Panc1 (cell line): Measurements from ENCODE around the gene NFKB1. TPM values are rescaled to one million over a fixed set of nuclear protein-coding genes. Genes with fewer than 3 reads are reported as not detected.

Source experiments
- ATAC-seq: fragments of 200-7000 bp; cut with Tn5 transposase; 2 replicates; pipeline ENCODE4 v1.9.1; 2020; ENCODE audit warnings: mild to moderate bottlenecking, moderate library complexity
- BruUV-seq: library from RNA; stranded (reverse); fragments of 400-500 nt; replicated peaks from 2 replicates; lab custom pipeline; 2021; lab: Mats Ljungman, UMichigan
- CTCF ChIA-PET: fragments of 300-600 bp; sonication (Branson Sonifier 250); formaldehyde crosslinking; loops from one replicate; lab custom pipeline; 2022; ENCODE audit warnings: antibody characterized with exemption; lab: Charles Lee
- POLR2A ChIA-PET: fragments of 300-600 bp; sonication (Branson Sonifier 250); formaldehyde crosslinking; loops from one replicate; lab custom pipeline; 2022; ENCODE audit warnings: antibody characterized with exemption; lab: Charles Lee
- DNase-seq: peaks from one replicate; pipeline ENCODE4 v3.0.0-alpha.2; 2010; ENCODE audit warnings: low read depth, low spot score
- H3K27ac ChIP-seq: 2 replicates; pipeline ENCODE4 v1.5.1; 2011; ENCODE audit warnings: mild to moderate bottlenecking, low read length, inconsistent platforms
- H3K27me3 ChIP-seq: fragments of 200-500 bp; sonication (Bioruptor generic); 2 replicates; pipeline ENCODE4 v1.6.0; 2014; ENCODE audit warnings: low read length, inconsistent platforms; ENCODE audit not compliant: control insufficient read depth, insufficient read depth
- H3K36me3 ChIP-seq: fragments of 200-500 bp; sonication (Bioruptor generic); 2 replicates; pipeline ENCODE4 v1.5.1; 2014; ENCODE audit warnings: inconsistent platforms, mild to moderate bottlenecking, low read length, moderate library complexity; ENCODE audit not compliant: control insufficient read depth, insufficient read depth
- H3K4me1 ChIP-seq: 2 replicates; pipeline ENCODE4 v1.5.1; 2011; ENCODE audit warnings: inconsistent platforms, mild to moderate bottlenecking, low read length, moderate library complexity; ENCODE audit not compliant: control insufficient read depth, insufficient read depth
- H3K4me3 ChIP-seq, 2 experiments: 2 replicates each; pipeline ENCODE4 v1.5.1; 2011 to 2012; ENCODE audit warnings: low read depth in 2 of 2, low read length in 2 of 2, mild to moderate bottlenecking in 2 of 2, inconsistent platforms in 1 of 2, moderate library complexity in 1 of 2
- H3K9me3 ChIP-seq: fragments of 200-500 bp; sonication (Bioruptor generic); 2 replicates; pipeline ENCODE4 v1.5.1; 2014; ENCODE audit warnings: low read depth, mild to moderate bottlenecking, inconsistent platforms, low read length, moderate library complexity; ENCODE audit not compliant: control insufficient read depth, insufficient read depth
- POLR2AphosphoS5 ChIP-seq: IDR thresholded peaks from 2 replicates; pipeline ENCODE4 v1.6.1; 2012; ENCODE audit warnings: mild to moderate bottlenecking, low read depth, low read length, moderate library complexity
- SIN3A ChIP-seq: IDR thresholded peaks from 2 replicates; pipeline ENCODE4 v1.6.1; 2012; ENCODE audit warnings: low read depth, mild to moderate bottlenecking, low read length, moderate library complexity, borderline replicate concordance; ENCODE audit not compliant: insufficient read depth
- TCF7L2 ChIP-seq: IDR thresholded peaks from 2 replicates; pipeline ENCODE4 v1.6.1; 2011; ENCODE audit warnings: mild to moderate bottlenecking, low read depth, low read length, inconsistent platforms
- in situ Hi-C: cut with HindIII; loops from 2 replicates; pipeline ENCODE4 v1.10.0; 2016; ENCODE audit warnings: low sequenced_read_pairs, low pct_unique_long_range_greater_than_20kb
- intact Hi-C: fragments of 100-400 bp; cut with micrococcal nuclease; formaldehyde crosslinking; loops from one replicate; pipeline ENCODE4 v1.10.0; 2022; ENCODE audit not compliant: unreplicated experiment
- total RNA-seq: library from RNA; stranded (reverse); gene quantifications from one replicate; pipeline ENCODE4 v1.2.1, GENCODE V29; 2021; ENCODE audit not compliant: unreplicated experiment
- TF ChIP-seq, protein P1 (sequence below): fragments of 450-650 bp; IDR thresholded peaks from 2 replicates; pipeline ENCODE4 v1.5.1; 2017; ENCODE audit warnings: mild to moderate bottlenecking
- TF ChIP-seq, protein P2 (sequence below), 2 experiments: IDR thresholded peaks; 2 replicates each; pipeline ENCODE4 v1.6.1; 2011 to 2012; ENCODE audit warnings: low read depth in 2 of 2, control low read depth in 1 of 2, low read length in 1 of 2, mild to moderate bottlenecking in 1 of 2, moderate library complexity in 1 of 2; ENCODE audit not compliant: insufficient read depth in 1 of 2

The NFKB1 gene
- total RNA-seq, 1 experiment from 2014 or later, result 29.0 TPM

DNA sequence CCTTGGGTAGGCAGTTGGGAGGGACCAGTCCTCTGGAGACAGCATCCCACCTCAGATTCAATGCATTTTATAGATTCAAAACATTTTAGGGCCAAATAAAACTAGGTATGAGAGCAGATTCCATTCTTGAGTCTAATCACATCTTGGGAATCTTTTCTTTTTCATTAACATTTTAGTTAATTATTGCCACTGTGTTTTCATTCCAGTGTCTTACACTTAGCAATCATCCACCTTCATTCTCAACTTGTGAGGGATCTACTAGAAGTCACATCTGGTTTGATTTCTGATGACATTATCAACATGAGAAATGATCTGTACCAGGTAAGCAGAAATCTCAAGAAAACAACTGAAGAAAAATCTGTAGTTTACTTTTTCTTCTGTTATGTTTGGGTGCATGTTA, 99.5 kb downstream of the NFKB1 start:
- CTCF ChIA-PET, result no interaction called here
- BruUV-seq, result no TSS peak
- in situ Hi-C loops, result no loop called here

DNA sequence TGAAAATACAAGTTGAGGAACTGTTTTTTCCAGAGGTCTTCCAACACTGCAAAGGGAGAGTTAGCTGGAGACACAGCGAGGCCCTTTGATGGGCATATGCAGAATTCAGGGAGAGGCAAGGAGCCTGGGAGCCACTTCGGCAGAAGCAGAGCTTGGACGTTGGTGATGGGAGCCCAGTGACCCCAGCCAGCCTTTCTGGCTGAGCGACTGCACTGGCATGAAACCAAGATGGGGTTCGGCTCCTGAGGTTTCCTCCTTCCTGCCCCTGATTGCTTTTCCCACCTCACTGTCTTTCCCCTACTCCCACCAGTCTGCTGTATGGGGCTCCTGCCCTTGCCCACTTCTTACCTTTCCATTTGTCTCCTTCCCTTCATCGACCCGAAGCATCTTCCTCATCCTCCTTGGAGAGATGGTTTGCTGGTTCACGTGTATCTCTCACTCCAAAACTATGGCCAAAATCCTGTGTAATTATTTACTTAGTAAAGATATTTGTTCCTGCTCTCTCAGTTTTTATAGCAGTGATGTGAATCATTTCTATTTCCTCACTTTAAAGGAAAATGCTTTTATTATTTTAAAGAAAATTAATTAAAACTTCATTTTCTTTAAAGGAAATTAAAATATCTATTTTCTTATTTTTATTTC, 100.5 kb downstream of the NFKB1 start:
- no peak overlapping the region for H3K27ac ChIP-seq
- H3K4me1 ChIP-seq, result no peaks in the 10 kb centered on the region
- ChIA-PET CTCF (no interaction called here), POLR2A (no interaction called here)
- DNase-seq (no peak), ATAC-seq (no peak)
- TF ChIP-seq, protein P1, sequence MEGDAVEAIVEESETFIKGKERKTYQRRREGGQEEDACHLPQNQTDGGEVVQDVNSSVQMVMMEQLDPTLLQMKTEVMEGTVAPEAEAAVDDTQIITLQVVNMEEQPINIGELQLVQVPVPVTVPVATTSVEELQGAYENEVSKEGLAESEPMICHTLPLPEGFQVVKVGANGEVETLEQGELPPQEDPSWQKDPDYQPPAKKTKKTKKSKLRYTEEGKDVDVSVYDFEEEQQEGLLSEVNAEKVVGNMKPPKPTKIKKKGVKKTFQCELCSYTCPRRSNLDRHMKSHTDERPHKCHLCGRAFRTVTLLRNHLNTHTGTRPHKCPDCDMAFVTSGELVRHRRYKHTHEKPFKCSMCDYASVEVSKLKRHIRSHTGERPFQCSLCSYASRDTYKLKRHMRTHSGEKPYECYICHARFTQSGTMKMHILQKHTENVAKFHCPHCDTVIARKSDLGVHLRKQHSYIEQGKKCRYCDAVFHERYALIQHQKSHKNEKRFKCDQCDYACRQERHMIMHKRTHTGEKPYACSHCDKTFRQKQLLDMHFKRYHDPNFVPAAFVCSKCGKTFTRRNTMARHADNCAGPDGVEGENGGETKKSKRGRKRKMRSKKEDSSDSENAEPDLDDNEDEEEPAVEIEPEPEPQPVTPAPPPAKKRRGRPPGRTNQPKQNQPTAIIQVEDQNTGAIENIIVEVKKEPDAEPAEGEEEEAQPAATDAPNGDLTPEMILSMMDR, result no peak
- TF ChIP-seq POLR2AphosphoS5 (no peak), SIN3A (no peak), TCF7L2 (no peak)
- TF ChIP-seq, protein P2, sequence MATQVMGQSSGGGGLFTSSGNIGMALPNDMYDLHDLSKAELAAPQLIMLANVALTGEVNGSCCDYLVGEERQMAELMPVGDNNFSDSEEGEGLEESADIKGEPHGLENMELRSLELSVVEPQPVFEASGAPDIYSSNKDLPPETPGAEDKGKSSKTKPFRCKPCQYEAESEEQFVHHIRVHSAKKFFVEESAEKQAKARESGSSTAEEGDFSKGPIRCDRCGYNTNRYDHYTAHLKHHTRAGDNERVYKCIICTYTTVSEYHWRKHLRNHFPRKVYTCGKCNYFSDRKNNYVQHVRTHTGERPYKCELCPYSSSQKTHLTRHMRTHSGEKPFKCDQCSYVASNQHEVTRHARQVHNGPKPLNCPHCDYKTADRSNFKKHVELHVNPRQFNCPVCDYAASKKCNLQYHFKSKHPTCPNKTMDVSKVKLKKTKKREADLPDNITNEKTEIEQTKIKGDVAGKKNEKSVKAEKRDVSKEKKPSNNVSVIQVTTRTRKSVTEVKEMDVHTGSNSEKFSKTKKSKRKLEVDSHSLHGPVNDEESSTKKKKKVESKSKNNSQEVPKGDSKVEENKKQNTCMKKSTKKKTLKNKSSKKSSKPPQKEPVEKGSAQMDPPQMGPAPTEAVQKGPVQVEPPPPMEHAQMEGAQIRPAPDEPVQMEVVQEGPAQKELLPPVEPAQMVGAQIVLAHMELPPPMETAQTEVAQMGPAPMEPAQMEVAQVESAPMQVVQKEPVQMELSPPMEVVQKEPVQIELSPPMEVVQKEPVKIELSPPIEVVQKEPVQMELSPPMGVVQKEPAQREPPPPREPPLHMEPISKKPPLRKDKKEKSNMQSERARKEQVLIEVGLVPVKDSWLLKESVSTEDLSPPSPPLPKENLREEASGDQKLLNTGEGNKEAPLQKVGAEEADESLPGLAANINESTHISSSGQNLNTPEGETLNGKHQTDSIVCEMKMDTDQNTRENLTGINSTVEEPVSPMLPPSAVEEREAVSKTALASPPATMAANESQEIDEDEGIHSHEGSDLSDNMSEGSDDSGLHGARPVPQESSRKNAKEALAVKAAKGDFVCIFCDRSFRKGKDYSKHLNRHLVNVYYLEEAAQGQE (IDR thresholded peaks at IDR 0.05; ENCODE audit: insufficient read depth in 1 of 2, low read depth in 2 of 2, low read length in 1 of 2), result no peak
- intact Hi-C loops (no loop called here), in situ Hi-C loops (no loop called here)
- no TSS peak for BruUV-seq
- H3K36me3 ChIP-seq, result peaks cover 3% of the 10 kb centered on the region; the same call in 1 of the 2 replicates
- no peaks in the 10 kb centered on the region for H3K9me3 ChIP-seq
- H3K4me3 ChIP-seq, result no peak overlapping the region
- H3K27me3 ChIP-seq, result no peaks in the 10 kb centered on the region

More for the DNA sequence above, 99.5 kb downstream of the NFKB1 start:
- no peak overlapping the region for H3K4me3 ChIP-seq
- H3K4me1 ChIP-seq, result no peaks in the 10 kb centered on the region
- POLR2A ChIA-PET, result no interaction called here
- DNase-seq (no peak), ATAC-seq (no peak)
- no peaks in the 10 kb centered on the region for H3K27me3 ChIP-seq
- H3K9me3 ChIP-seq, result no peaks in the 10 kb centered on the region
- TF ChIP-seq TCF7L2, result no peak
- TF ChIP-seq, protein P1, result no peak
- TF ChIP-seq POLR2AphosphoS5, result no peak
- TF ChIP-seq, protein P2 (IDR thresholded peaks at IDR 0.05; ENCODE audit: insufficient read depth in 1 of 2, low read depth in 2 of 2, low read length in 1 of 2), result no peak
- TF ChIP-seq SIN3A, result no peak
- H3K27ac ChIP-seq, result no peak overlapping the region
- intact Hi-C loops, result no loop called here
- peaks cover 8% of the 10 kb centered on the region; the same call in 1 of the 2 replicates for H3K36me3 ChIP-seq
